Activated CD8-positive, alpha-beta memory T cell treated with anti-CD3 and anti-CD28 coated beads, Interleukin-2, amount 10 ng/mL, durations not matched to agents 7 days and 5 days (primary cell): ENCODE data around the gene CYB5B. TPM values are rescaled to one million over a fixed set of nuclear protein-coding genes. Genes with fewer than 3 reads are reported as not detected.

Experiments
- ATAC-seq: fragments of 150-1000 bp; cut with Tn5 transposase; one replicate; pipeline ENCODE4 v1.10.0; 2021; ENCODE audit warnings: moderate library complexity
- CTCF ChIA-PET: fragments of 350-600 bp; sonication (Branson Sonifier 250); formaldehyde crosslinking; loops from one replicate; lab custom pipeline; 2021; ENCODE audit warnings: antibody characterized with exemption; lab: Charles Lee
- DNase-seq: peaks from one replicate; pipeline ENCODE4 v3.0.0-alpha.2; 2020
- H3K27ac Mint-ChIP-seq: one replicate; pipeline ENCODE4 v1.8.0; 2021; ENCODE audit warnings: mild to moderate bottlenecking, mixed read lengths
- H3K27me3 Mint-ChIP-seq: one replicate; pipeline ENCODE4 v1.8.0; 2021; ENCODE audit warnings: mixed read lengths
- H3K36me3 Mint-ChIP-seq: one replicate; pipeline ENCODE4 v1.8.0; 2021; ENCODE audit warnings: mild to moderate bottlenecking, mixed read lengths
- H3K4me1 Mint-ChIP-seq: one replicate; pipeline ENCODE4 v1.8.0; 2021; ENCODE audit warnings: mixed read lengths
- H3K4me3 Mint-ChIP-seq: one replicate; pipeline ENCODE4 v1.8.0; 2021; ENCODE audit warnings: mild to moderate bottlenecking, moderate library complexity, mixed read lengths
- H3K9me3 Mint-ChIP-seq: one replicate; pipeline ENCODE4 v1.8.0; 2022; ENCODE audit warnings: low read depth, mixed read lengths
- total RNA-seq, 2 experiments: library from RNA; stranded (reverse); gene quantifications; one replicate each; pipeline ENCODE4 v1.2.3, GENCODE V29; 2021

CYB5B gene
- total RNA-seq, 2 experiments from 2014 or later: 149 to 189 TPM

GRCh38 chr16:69397821-69398521, 26.4 kb upstream of the CYB5B start:
- H3K36me3 Mint-ChIP-seq: no peaks in the 10 kb centered on the region
- no peak overlapping the region for H3K27ac Mint-ChIP-seq
- peaks cover 24% of the 10 kb centered on the region for H3K4me1 Mint-ChIP-seq
- ATAC-seq: no peak
- no peak overlapping the region for H3K4me3 Mint-ChIP-seq
- peaks cover 14% of the 10 kb centered on the region for H3K27me3 Mint-ChIP-seq
- no peak for DNase-seq
- H3K9me3 Mint-ChIP-seq: no peaks in the 10 kb centered on the region
- CTCF ChIA-PET: interaction anchor here (0.9 to 3.9 kb wide), 5 partner anchors 11 to 356 kb away, joined by 3 to 37 read pairs (median 3); partner anchors contain the start of genes NOB1 and TERF2

GRCh38 chr16:69399361-69399760, 25.1 kb upstream of the CYB5B start:
- Mint-ChIP-seq H3K27me3 (peaks cover 5% of the 10 kb centered on the region), H3K27ac (no peak overlapping the region), H3K9me3 (no peaks in the 10 kb centered on the region), H3K4me3 (no peak overlapping the region), H3K36me3 (no peaks in the 10 kb centered on the region), H3K4me1 (peaks cover 24% of the 10 kb centered on the region)
- ATAC-seq (peak; percentile 37), DNase-seq (no peak)
- CTCF ChIA-PET: interaction anchor here (1.0 to 3.9 kb wide), 5 partner anchors 10 to 363 kb away, joined by 3 to 37 read pairs (median 6); partner anchors contain the start of genes NOB1, TERF2 and WWP2

- no peaks in the 10 kb centered on the region for H3K36me3 Mint-ChIP-seq
- ATAC-seq: no peak
- peaks cover 18% of the 10 kb centered on the region for H3K4me1 Mint-ChIP-seq
- no peak overlapping the region for H3K27ac Mint-ChIP-seq
- no peaks in the 10 kb centered on the region for H3K27me3 Mint-ChIP-seq
- no peaks in the 10 kb centered on the region for H3K9me3 Mint-ChIP-seq
- DNase-seq: no peak
- CTCF ChIA-PET: no interaction called here
- H3K4me3 Mint-ChIP-seq: no peak overlapping the region
Measured at GRCh38 chr16:69402439-69402838, 22.0 kb upstream of the CYB5B start.

GRCh38 chr16:69404275-69404805, 20.1 kb upstream of the CYB5B start:
- Mint-ChIP-seq H3K4me1 (peaks cover 9% of the 10 kb centered on the region), H3K9me3 (no peaks in the 10 kb centered on the region), H3K36me3 (peaks cover 1% of the 10 kb centered on the region), H3K27me3 (no peaks in the 10 kb centered on the region), H3K27ac (no peak overlapping the region), H3K4me3 (no peak overlapping the region)
- CTCF ChIA-PET: interaction anchor here (1.2 to 2.9 kb wide), 2 partner anchors 8 to 11 kb away, joined by 3 to 17 read pairs; no protein-coding TSS in a partner anchor
- ATAC-seq (no peak), DNase-seq (no peak)

- Mint-ChIP-seq H3K27ac (no peak overlapping the region), H3K9me3 (no peaks in the 10 kb centered on the region), H3K4me1 (peaks cover 7% of the 10 kb centered on the region), H3K4me3 (no peak overlapping the region), H3K36me3 (peaks cover 1% of the 10 kb centered on the region), H3K27me3 (no peaks in the 10 kb centered on the region)
- DNase-seq: no peak
- no peak for ATAC-seq
- CTCF ChIA-PET: interaction anchor here (0.8 to 2.9 kb wide), 4 partner anchors 9 to 191 kb away, joined by 3 to 17 read pairs (median 4); no protein-coding TSS in a partner anchor
Measured at GRCh38 chr16:69405326-69405725, 19.1 kb upstream of the CYB5B start.

- Mint-ChIP-seq H3K4me1 (peaks cover 11% of the 10 kb centered on the region), H3K4me3 (no peak overlapping the region), H3K36me3 (peaks cover 1% of the 10 kb centered on the region), H3K27me3 (no peaks in the 10 kb centered on the region), H3K9me3 (no peaks in the 10 kb centered on the region), H3K27ac (no peak overlapping the region)
- ATAC-seq: no peak
- DNase-seq: no peak
- CTCF ChIA-PET: interaction anchor here (0.8 to 2.9 kb wide), 3 partner anchors 9 to 191 kb away, joined by 3 to 17 read pairs (median 4); no protein-coding TSS in a partner anchor
Measured at GRCh38 chr16:69405757-69406156, 18.7 kb upstream of the CYB5B start.

GRCh38 chr16:69406780-69407331, 17.6 kb upstream of the CYB5B start:
- no peak overlapping the region for H3K4me3 Mint-ChIP-seq
- no peak overlapping the region for H3K27ac Mint-ChIP-seq
- H3K36me3 Mint-ChIP-seq: peaks cover 1% of the 10 kb centered on the region
- H3K27me3 Mint-ChIP-seq: no peaks in the 10 kb centered on the region
- no peaks in the 10 kb centered on the region for H3K9me3 Mint-ChIP-seq
- H3K4me1 Mint-ChIP-seq: peaks cover 22% of the 10 kb centered on the region
- no peak for DNase-seq
- no peak for ATAC-seq
- CTCF ChIA-PET: interaction anchor here (2.9 kb wide), 1 partner anchor 11 kb away, joined by 17 read pairs; no protein-coding TSS in a partner anchor

GRCh38 chr16:69407702-69408323, 16.6 kb upstream of the CYB5B start:
- peaks cover 19% of the 10 kb centered on the region for H3K4me1 Mint-ChIP-seq
- no peak overlapping the region for H3K27ac Mint-ChIP-seq
- H3K4me3 Mint-ChIP-seq: no peak overlapping the region
- H3K36me3 Mint-ChIP-seq: peaks cover 1% of the 10 kb centered on the region
- H3K9me3 Mint-ChIP-seq: no peaks in the 10 kb centered on the region
- ATAC-seq (no peak), DNase-seq (no peak)
- no peaks in the 10 kb centered on the region for H3K27me3 Mint-ChIP-seq
- CTCF ChIA-PET: interaction anchor here (2.7 kb wide), 1 partner anchor 12 kb away, joined by 11 read pairs; no protein-coding TSS in a partner anchor

- CTCF ChIA-PET: interaction anchor here (0.8 to 2.7 kb wide), 3 partner anchors 9 to 156 kb away, joined by 3 to 11 read pairs (median 4); no protein-coding TSS in a partner anchor
- H3K4me1 Mint-ChIP-seq: peaks cover 19% of the 10 kb centered on the region
- peaks cover 1% of the 10 kb centered on the region for H3K36me3 Mint-ChIP-seq
- no peaks in the 10 kb centered on the region for H3K27me3 Mint-ChIP-seq
- ATAC-seq: no peak
- H3K9me3 Mint-ChIP-seq: no peaks in the 10 kb centered on the region
- no peak for DNase-seq
- H3K4me3 Mint-ChIP-seq: no peak overlapping the region
- H3K27ac Mint-ChIP-seq: no peak overlapping the region
Measured at GRCh38 chr16:69408475-69408874, 15.9 kb upstream of the CYB5B start.

- DNase-seq (no peak), ATAC-seq (no peak)
- Mint-ChIP-seq H3K9me3 (no peaks in the 10 kb centered on the region), H3K4me1 (peaks cover 18% of the 10 kb centered on the region), H3K36me3 (peaks cover 1% of the 10 kb centered on the region), H3K27ac (peak overlapping the region; percentile 72), H3K4me3 (no peak overlapping the region), H3K27me3 (no peaks in the 10 kb centered on the region)
- CTCF ChIA-PET: interaction anchor here (0.6 to 1.8 kb wide), 3 partner anchors 11 to 120 kb away, joined by 3 to 6 read pairs (median 4); no protein-coding TSS in a partner anchor
Measured at GRCh38 chr16:69410219-69410990, 14.0 kb upstream of the CYB5B start.

GRCh38 chr16:69411064-69411985, 13.1 kb upstream of the CYB5B start:
- H3K9me3 Mint-ChIP-seq: no peaks in the 10 kb centered on the region
- peak overlapping the region; percentile 72 for H3K27ac Mint-ChIP-seq
- H3K4me1 Mint-ChIP-seq: peaks cover 18% of the 10 kb centered on the region
- peaks cover 1% of the 10 kb centered on the region for H3K36me3 Mint-ChIP-seq
- ATAC-seq: peak; percentile 68
- H3K4me3 Mint-ChIP-seq: no peak overlapping the region
- H3K27me3 Mint-ChIP-seq: no peaks in the 10 kb centered on the region
- no peak for DNase-seq
- CTCF ChIA-PET: interaction anchor here (1.1 kb wide), 1 partner anchor 15 kb away, joined by 6 read pairs; no protein-coding TSS in a partner anchor

GRCh38 chr16:69412287-69412686, 12.1 kb upstream of the CYB5B start:
- ATAC-seq (no peak), DNase-seq (no peak)
- Mint-ChIP-seq H3K9me3 (no peaks in the 10 kb centered on the region), H3K27me3 (no peaks in the 10 kb centered on the region), H3K27ac (no peak overlapping the region), H3K36me3 (peaks cover 1% of the 10 kb centered on the region), H3K4me3 (no peak overlapping the region), H3K4me1 (peaks cover 18% of the 10 kb centered on the region)
- CTCF ChIA-PET: no interaction called here
